OCI-LY7 (cell line): ENCODE data around the gene SAMD10. TPM values are rescaled to one million over a fixed set of nuclear protein-coding genes. Genes with fewer than 3 reads are reported as not detected.

Experiments
- BruUV-seq: library from RNA; stranded (reverse); fragments of 400-500 nt; replicated peaks from 2 replicates; lab custom pipeline; 2021; lab: Mats Ljungman, UMichigan
- CTCF ChIA-PET: fragments of 300-600 bp; sonication (Branson Sonifier 250); formaldehyde crosslinking; loops from one replicate; lab custom pipeline; 2022; ENCODE audit warnings: antibody characterized with exemption; ENCODE audit not compliant: unreplicated experiment; lab: Charles Lee
- POLR2A ChIA-PET: fragments of 300-600 bp; sonication (Branson Sonifier 250); formaldehyde crosslinking; loops from one replicate; lab custom pipeline; 2022; ENCODE audit warnings: antibody characterized with exemption; lab: Charles Lee
- DNase-seq: peaks from one replicate; pipeline ENCODE4 v3.0.0-alpha.2; 2015; ENCODE audit warnings: low spot score
- H2AFZ ChIP-seq: fragments of 200-600 bp; sonication (generic), shearing (Covaris generic); 2 replicates; pipeline ENCODE4 v1.6.1; 2014; ENCODE audit warnings: mild to moderate bottlenecking, antibody characterized with exemption, low read length, moderate library complexity
- H3K27ac ChIP-seq: fragments of 200-600 bp; sonication (generic); 2 replicates; pipeline ENCODE4 v1.5.1; 2014; ENCODE audit warnings: mixed run types, low read depth, mild to moderate bottlenecking, moderate library complexity, low read length, inconsistent platforms; ENCODE audit not compliant: poor library complexity, severe bottlenecking
- H3K36me3 ChIP-seq: fragments of 200-600 bp; sonication (generic); 2 replicates; pipeline ENCODE4 v1.6.1; 2014; ENCODE audit warnings: mild to moderate bottlenecking, antibody characterized with exemption, low read length, moderate library complexity, mixed read lengths; ENCODE audit not compliant: insufficient read depth
- H3K4me1 ChIP-seq: fragments of 200-600 bp; sonication (generic); 2 replicates; pipeline ENCODE4 v1.5.1; 2014; ENCODE audit warnings: mild to moderate bottlenecking, low read length; ENCODE audit not compliant: insufficient read depth, poor library complexity, severe bottlenecking
- H3K4me2 ChIP-seq: fragments of 200-600 bp; sonication (generic); 2 replicates; pipeline ENCODE4 v1.6.1; 2014; ENCODE audit warnings: mild to moderate bottlenecking, low read length
- H3K4me3 ChIP-seq: fragments of 200-600 bp; sonication (generic); 2 replicates; pipeline ENCODE4 v1.5.1; 2014; ENCODE audit warnings: mild to moderate bottlenecking, low read depth, low read length; ENCODE audit not compliant: poor library complexity, severe bottlenecking
- H3K79me2 ChIP-seq: fragments of 200-600 bp; sonication (generic); 2 replicates; pipeline ENCODE4 v1.6.1; 2016; ENCODE audit warnings: low read depth, mild to moderate bottlenecking, low read length, moderate library complexity, mixed read lengths; ENCODE audit not compliant: insufficient read depth
- H3K9me2 ChIP-seq: fragments of 200-600 bp; sonication (generic); 2 replicates; pipeline ENCODE4 v1.6.1; 2016; ENCODE audit warnings: mild to moderate bottlenecking, low read length, mixed read lengths; ENCODE audit not compliant: insufficient read depth
- H3K9me3 ChIP-seq: fragments of 200-600 bp; sonication (generic); 2 replicates; pipeline ENCODE4 v1.6.1; 2014; ENCODE audit warnings: mild to moderate bottlenecking, mixed run types, low read length, mixed read lengths
- H4K20me1 ChIP-seq: fragments of 200-600 bp; sonication (generic); 2 replicates; pipeline ENCODE4 v1.6.1; 2014; ENCODE audit warnings: mild to moderate bottlenecking, antibody characterized with exemption, low read length, moderate library complexity, mixed read lengths; ENCODE audit not compliant: insufficient read depth
- CTCF ChIP-seq: fragments of 200-600 bp; sonication (generic); conservative IDR thresholded peaks from 2 replicates; pipeline ENCODE4 v1.5.1; 2014; ENCODE audit warnings: mild to moderate bottlenecking, antibody characterized with exemption, low read length, moderate library complexity, mixed read lengths
- EZH2phosphoT487 ChIP-seq: fragments of 200-600 bp; sonication (generic); IDR thresholded peaks from 2 replicates; pipeline ENCODE4 v1.6.1; 2018; ENCODE audit warnings: low read depth, borderline replicate concordance, mild to moderate bottlenecking, mixed run types, antibody characterized with exemption, low read length, moderate library complexity, mixed read lengths
- intact Hi-C: fragments of 100-400 bp; cut with micrococcal nuclease; formaldehyde crosslinking; loops from one replicate; pipeline ENCODE4 v1.10.0; 2022; ENCODE audit not compliant: unreplicated experiment
- total RNA-seq, 2 experiments: library from RNA; depleted of rRNA in 1 of 2; stranded (reverse); fragments of >200 nt in 1 of 2; shearing (Covaris generic) in 1 of 2; gene quantifications; 2 replicates each; pipeline ENCODE4 v1.2.3, GENCODE V29; 2014 to 2022

Gene SAMD10
- total RNA-seq, 2 experiments from 2014 or later: 11.9 to 12.0 TPM

GRCh38 chr20:63946986-63947637 is 32.3 kb downstream of the SAMD10 start:
- POLR2A ChIA-PET: no interaction called here
- Histone ChIP-seq H3K79me2 (peaks cover 13% of the 10 kb centered on the region; the same call in 1 of the 2 replicates), H3K4me3 (no peak overlapping the region), H3K9me3 (no peaks in the 10 kb centered on the region), H4K20me1 (no peaks in the 10 kb centered on the region), H3K27ac (no peak overlapping the region), H2AFZ (no peak overlapping the region), H3K9me2 (no peaks in the 10 kb centered on the region), H3K36me3 (peaks cover 37% of the 10 kb centered on the region; the same call in 1 of the 2 replicates), H3K4me1 (peaks cover 27% of the 10 kb centered on the region), H3K4me2 (no peak overlapping the region)
- DNase-seq: no peak
- no TSS peak for BruUV-seq
- TF ChIP-seq CTCF: no peak
- TF ChIP-seq EZH2phosphoT487: no peak
- intact Hi-C loops: no loop called here
- CTCF ChIA-PET: no interaction called here

GRCh38 chr20:63945921-63946920 is 33.2 kb downstream of the SAMD10 start:
- TF ChIP-seq CTCF (no peak), EZH2phosphoT487 (no peak)
- BruUV-seq: no TSS peak
- peaks cover 13% of the 10 kb centered on the region; the same call in 1 of the 2 replicates for H3K79me2 ChIP-seq

More at GRCh38 chr20:63945921-63946920, 33.2 kb downstream of the SAMD10 start:
- ChIA-PET POLR2A (no interaction called here), CTCF (no interaction called here)
- Histone ChIP-seq H3K9me3 (no peaks in the 10 kb centered on the region), H2AFZ (no peak overlapping the region), H3K27ac (no peak overlapping the region), H3K4me3 (no peak overlapping the region), H3K9me2 (no peaks in the 10 kb centered on the region), H3K4me2 (no peak overlapping the region), H3K36me3 (peaks cover 37% of the 10 kb centered on the region; the same call in 1 of the 2 replicates), H4K20me1 (no peaks in the 10 kb centered on the region), H3K4me1 (peaks cover 32% of the 10 kb centered on the region)
- no peak for DNase-seq
- intact Hi-C loops: no loop called here
